CD4-positive, alpha-beta memory T cell (primary cell): ENCODE measurements around the gene PDSS2. TPM values are rescaled to one million over a fixed set of nuclear protein-coding genes. Genes with fewer than 3 reads are reported as not detected.
A peak's percentile ranks its signal among the peaks of the same experiment; 100 is the strongest.
"Not testable (repeated sequence)": the region's sequence is repeated elsewhere in the genome, so short reads cannot be mapped to it uniquely, and the experiment has no call there.

Source experiments
- CTCF ChIA-PET: fragments of 350-600 bp; sonication (Branson Sonifier 250); formaldehyde crosslinking; loops from one replicate; lab custom pipeline; 2021; ENCODE audit warnings: inconsistent platforms; ENCODE audit not compliant: partially characterized antibody; lab: Charles Lee
- POLR2A ChIA-PET: fragments of 350-600 bp; sonication (Branson Sonifier 250); formaldehyde crosslinking; loops from one replicate; lab custom pipeline; 2021; ENCODE audit not compliant: partially characterized antibody; lab: Charles Lee
- DNase-seq, 5 donors: peaks; one replicate each; pipeline versions ENCODE4 v3.0.0 to v3.0.0-alpha.2; 2020 to 2022; ENCODE audit warnings: mixed read lengths in 1 of 5
- H3K27ac ChIP-seq: one replicate; pipeline ENCODE4 v1.7.0; 2013; ENCODE audit warnings: low read depth, low read length
- H3K27me3 ChIP-seq: 2 replicates; pipeline ENCODE4 v1.7.0; 2013; ENCODE audit warnings: mild to moderate bottlenecking, low read length, moderate library complexity; ENCODE audit not compliant: insufficient read depth
- H3K36me3 ChIP-seq: 2 replicates; pipeline ENCODE4 v1.7.0; 2013; ENCODE audit warnings: mild to moderate bottlenecking, low read length, moderate library complexity; ENCODE audit not compliant: insufficient read depth
- H3K4me1 ChIP-seq: 2 replicates; pipeline ENCODE4 v1.7.0; 2013; ENCODE audit warnings: mild to moderate bottlenecking, low read length, moderate library complexity; ENCODE audit not compliant: insufficient read depth
- H3K4me3 ChIP-seq, 2 donors: one replicate each; pipeline ENCODE4 v1.7.0; 2013; ENCODE audit warnings: low read length in 2 of 2, mild to moderate bottlenecking in 1 of 2
- H3K9me3 ChIP-seq, 2 donors: one replicate each; pipeline ENCODE4 v1.7.0; 2013; ENCODE audit warnings: low read length in 2 of 2, control low read depth in 1 of 2; ENCODE audit not compliant: control insufficient read depth in 1 of 2
- H3K27ac Mint-ChIP-seq, 7 donors: one replicate each; pipeline ENCODE4 v1.8.0; 2020 to 2021; ENCODE audit warnings: mixed read lengths in 7 of 7, mild to moderate bottlenecking in 6 of 7, inconsistent platforms in 3 of 7, moderate library complexity in 3 of 7
- H3K27me3 Mint-ChIP-seq, 2 donors: one replicate each; pipeline ENCODE4 v1.8.0; 2020 to 2021; ENCODE audit warnings: mixed read lengths in 2 of 2
- H3K36me3 Mint-ChIP-seq, 2 donors: one replicate each; pipeline ENCODE4 v1.8.0; 2020 to 2021; ENCODE audit warnings: mixed read lengths in 2 of 2, inconsistent platforms in 1 of 2, mild to moderate bottlenecking in 1 of 2
- H3K4me1 Mint-ChIP-seq, 4 donors: one replicate each; pipeline ENCODE4 v1.8.0; 2020 to 2021; ENCODE audit warnings: mixed read lengths in 4 of 4, mild to moderate bottlenecking in 1 of 4
- H3K4me3 Mint-ChIP-seq, 8 donors: one replicate each; pipeline ENCODE4 v1.8.0; 2020 to 2021; ENCODE audit warnings: mixed read lengths in 8 of 8, mild to moderate bottlenecking in 7 of 8, moderate library complexity in 6 of 8, inconsistent platforms in 3 of 8
- H3K9me3 Mint-ChIP-seq, 8 donors: one replicate each; pipeline ENCODE4 v1.8.0; 2020 to 2021; ENCODE audit warnings: mixed read lengths in 8 of 8, mild to moderate bottlenecking in 5 of 8, inconsistent platforms in 3 of 8, moderate library complexity in 1 of 8
- intact Hi-C: fragments of 100-400 bp; cut with micrococcal nuclease; formaldehyde crosslinking; loops from one replicate; pipeline ENCODE4 v1.15.1; 2023
- polyA plus RNA-seq, 2 donors: library from polyadenylated mRNA; unstranded; fragments of 300-500 nt; fragmentation: Illumina TruSeq; gene quantifications; one replicate each; pipeline ENCODE4 v1.2.3, GENCODE V29; 2021
- total RNA-seq, 2 experiments: library from RNA; stranded (reverse); gene quantifications; one replicate each; pipeline ENCODE4 v1.2.3, GENCODE V29; 2021

The PDSS2 gene
- total and polyA plus RNA-seq, 4 experiments from 2014 or later: 10.0 to 14.3 (median 12.2) TPM

DNA sequence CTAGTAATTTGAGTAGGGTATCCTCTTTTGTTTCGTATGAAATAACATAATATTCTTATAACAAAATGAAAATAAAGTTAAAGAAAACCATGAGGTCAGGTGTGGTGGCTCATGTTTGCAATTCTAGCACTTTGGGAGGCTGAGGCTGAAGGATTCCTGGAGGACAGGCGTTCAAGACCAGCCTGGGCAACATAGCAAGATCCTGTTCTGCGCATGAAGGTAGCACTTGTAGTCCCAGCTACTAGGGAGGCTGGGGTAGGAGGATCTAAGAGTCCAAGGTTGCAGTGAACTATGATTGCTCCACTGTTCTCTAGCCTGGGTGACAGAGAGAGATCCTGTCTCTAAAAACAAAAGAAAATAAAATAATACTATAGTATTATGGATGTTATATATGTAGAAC lies 145.6 kb downstream of the PDSS2 start:
- Mint-ChIP-seq H3K27ac (no peak overlapping the region), H3K4me1 (peaks cover 0 to under 1% (median 0%) of the 10 kb centered on the region in 4 donors), H3K27me3 (no peaks in the 10 kb centered on the region), H3K9me3 (no peaks in the 10 kb centered on the region), H3K4me3 (no peak overlapping the region), H3K36me3 (peaks cover 2 to 7% of the 10 kb centered on the region in 2 donors)
- Histone ChIP-seq H3K27me3 (no peaks in the 10 kb centered on the region), H3K4me3 (no peak overlapping the region), H3K36me3 (no peaks in the 10 kb centered on the region), H3K27ac (no peak overlapping the region), H3K9me3 (no peaks in the 10 kb centered on the region), H3K4me1 (no peaks in the 10 kb centered on the region)
- DNase-seq: no peak
- ChIA-PET POLR2A (no interaction called here), CTCF (no interaction called here)
- intact Hi-C loops: no loop called here

DNA sequence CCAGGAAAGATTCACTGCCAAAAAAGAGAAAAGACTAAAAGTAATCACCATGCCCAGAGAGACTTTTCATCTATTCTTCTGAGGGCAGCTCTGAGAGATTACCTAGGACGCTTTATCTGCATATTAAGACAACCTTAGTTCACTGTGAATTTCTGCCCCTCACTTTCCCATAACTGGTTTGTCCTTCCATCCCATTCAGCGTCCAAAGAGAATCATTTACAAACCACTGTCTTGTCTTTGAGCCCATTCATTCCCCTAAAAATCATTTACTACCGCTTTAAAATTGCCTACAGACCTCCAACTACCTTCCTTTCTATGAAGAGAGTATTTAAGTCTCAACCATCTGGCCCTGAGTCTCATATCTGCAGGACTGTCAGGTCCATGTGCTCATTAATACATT lies 149.0 kb downstream of the PDSS2 start:
- H3K27me3 ChIP-seq: no peaks in the 10 kb centered on the region

DNA sequence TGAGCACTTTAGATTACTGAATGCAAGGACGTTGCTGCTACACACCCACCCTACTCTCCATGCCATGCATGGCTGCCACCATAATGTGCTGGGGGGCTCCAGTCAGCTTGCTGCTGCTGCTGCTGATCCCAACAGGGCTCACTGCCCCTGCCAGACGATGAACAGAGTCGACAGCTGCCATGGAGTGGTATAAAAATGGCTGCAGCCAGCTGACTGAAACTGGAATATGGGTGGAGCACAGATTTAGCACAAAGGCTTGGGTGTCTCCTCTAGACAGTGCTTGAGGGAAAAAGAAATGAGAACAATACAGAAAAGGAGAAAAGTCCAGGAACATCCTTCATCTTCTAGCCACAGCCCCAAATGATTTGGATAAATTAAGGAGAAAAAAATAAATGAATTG lies 150.7 kb downstream of the PDSS2 start:
- intact Hi-C loops: no loop called here
- POLR2A ChIA-PET: no interaction called here

More for the DNA sequence above, 149.0 kb downstream of the PDSS2 start:
- Mint-ChIP-seq H3K9me3 (no peaks in the 10 kb centered on the region), H3K27ac (no peak overlapping the region), H3K4me1 (peaks cover 0 to 6% (median 0%) of the 10 kb centered on the region in 4 donors), H3K36me3 (peaks cover 2 to 14% of the 10 kb centered on the region in 2 donors), H3K4me3 (no peak overlapping the region), H3K27me3 (no peaks in the 10 kb centered on the region)
- H3K27ac ChIP-seq: no peak overlapping the region
- CTCF ChIA-PET: no interaction called here
- no peak overlapping the region for H3K4me3 ChIP-seq
- no peaks in the 10 kb centered on the region for H3K4me1 ChIP-seq
- no peaks in the 10 kb centered on the region for H3K36me3 ChIP-seq
- H3K9me3 ChIP-seq: no peaks in the 10 kb centered on the region
- DNase-seq: no peak
- POLR2A ChIA-PET: no interaction called here
- intact Hi-C loops: no loop called here

DNA sequence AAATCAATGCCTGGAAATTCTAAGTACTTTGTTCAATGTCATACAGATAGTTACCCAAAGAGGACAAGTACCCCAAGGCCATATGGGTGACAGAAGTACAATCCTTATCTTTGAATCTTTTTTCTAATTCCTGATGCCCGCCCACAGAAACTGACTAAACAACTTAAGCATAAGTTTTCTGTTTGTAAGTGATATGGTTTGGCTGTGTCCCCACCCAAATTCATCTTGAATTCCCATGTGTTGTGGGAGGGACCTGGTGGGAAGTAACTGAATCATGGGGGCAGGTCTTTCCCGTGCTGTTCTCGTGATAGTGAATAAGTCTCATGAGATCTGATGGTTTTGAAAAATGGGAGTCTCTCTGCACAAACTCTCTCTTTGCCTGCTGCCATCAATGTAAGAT lies 153.4 kb downstream of the PDSS2 start:
- intact Hi-C loops, H3K4me1 Mint-ChIP-seq, CTCF ChIA-PET, H3K4me1 ChIP-seq, H3K27ac Mint-ChIP-seq, H3K9me3 Mint-ChIP-seq, DNase-seq, H3K27ac ChIP-seq, POLR2A ChIA-PET, H3K4me3 ChIP-seq, H3K9me3 ChIP-seq, H3K4me3 Mint-ChIP-seq, H3K27me3 ChIP-seq, H3K36me3 ChIP-seq, H3K27me3 Mint-ChIP-seq: not testable (repeated sequence)
- H3K36me3 Mint-ChIP-seq: peaks cover 0 to 14% of the 10 kb centered on the region in 2 donors

More for the DNA sequence above, 150.7 kb downstream of the PDSS2 start:
- Histone ChIP-seq H3K36me3 (no peaks in the 10 kb centered on the region), H3K4me3 (no peak overlapping the region), H3K9me3 (no peaks in the 10 kb centered on the region), H3K27me3 (no peaks in the 10 kb centered on the region), H3K4me1 (no peaks in the 10 kb centered on the region), H3K27ac (no peak overlapping the region)
- no peak overlapping the region for H3K4me3 Mint-ChIP-seq
- H3K27ac Mint-ChIP-seq: peak overlapping the region in 1 of 7 donors; percentile 21
- no peak for DNase-seq
- H3K36me3 Mint-ChIP-seq: peaks cover 2 to 14% of the 10 kb centered on the region in 2 donors
- H3K4me1 Mint-ChIP-seq: peaks cover 0 to 8% (median 0%) of the 10 kb centered on the region in 4 donors
- H3K27me3 Mint-ChIP-seq: no peaks in the 10 kb centered on the region
- H3K9me3 Mint-ChIP-seq: peaks cover 0 to 2% (median 0%) of the 10 kb centered on the region in 8 donors
- CTCF ChIA-PET: no interaction called here

DNA sequence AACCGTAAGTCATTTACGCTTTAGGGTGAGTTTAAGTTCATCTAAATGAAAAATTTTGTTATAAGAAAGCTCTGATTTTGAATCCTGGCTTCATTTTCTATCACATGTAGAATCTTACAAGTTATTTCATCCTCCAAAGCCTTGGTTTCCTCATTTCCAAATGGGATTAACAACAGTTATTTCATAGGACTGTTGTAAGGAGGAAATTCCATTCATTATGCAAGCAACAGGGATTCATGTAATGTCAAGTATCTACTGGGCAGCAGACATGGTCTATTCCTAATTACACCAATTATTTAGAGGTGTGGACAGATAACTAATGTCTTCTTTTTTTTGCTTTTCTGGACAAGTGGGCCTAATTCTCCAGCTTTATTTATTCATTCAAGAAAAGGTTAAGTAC lies 154.0 kb downstream of the PDSS2 start:
- ChIA-PET POLR2A (no interaction called here), CTCF (no interaction called here)
- intact Hi-C loops: no loop called here
- Mint-ChIP-seq H3K9me3 (peaks cover 0 to 2% (median 0%) of the 10 kb centered on the region in 8 donors), H3K27me3 (no peaks in the 10 kb centered on the region), H3K4me1 (peaks cover 0 to 8% (median 2%) of the 10 kb centered on the region in 4 donors), H3K27ac (no peak overlapping the region), H3K4me3 (no peak overlapping the region), H3K36me3 (peaks cover 0 to 11% of the 10 kb centered on the region in 2 donors)
- no peak for DNase-seq
- Histone ChIP-seq H3K9me3 (no peaks in the 10 kb centered on the region), H3K36me3 (no peaks in the 10 kb centered on the region), H3K4me1 (no peaks in the 10 kb centered on the region), H3K27me3 (no peaks in the 10 kb centered on the region), H3K27ac (no peak overlapping the region), H3K4me3 (no peak overlapping the region)

DNA sequence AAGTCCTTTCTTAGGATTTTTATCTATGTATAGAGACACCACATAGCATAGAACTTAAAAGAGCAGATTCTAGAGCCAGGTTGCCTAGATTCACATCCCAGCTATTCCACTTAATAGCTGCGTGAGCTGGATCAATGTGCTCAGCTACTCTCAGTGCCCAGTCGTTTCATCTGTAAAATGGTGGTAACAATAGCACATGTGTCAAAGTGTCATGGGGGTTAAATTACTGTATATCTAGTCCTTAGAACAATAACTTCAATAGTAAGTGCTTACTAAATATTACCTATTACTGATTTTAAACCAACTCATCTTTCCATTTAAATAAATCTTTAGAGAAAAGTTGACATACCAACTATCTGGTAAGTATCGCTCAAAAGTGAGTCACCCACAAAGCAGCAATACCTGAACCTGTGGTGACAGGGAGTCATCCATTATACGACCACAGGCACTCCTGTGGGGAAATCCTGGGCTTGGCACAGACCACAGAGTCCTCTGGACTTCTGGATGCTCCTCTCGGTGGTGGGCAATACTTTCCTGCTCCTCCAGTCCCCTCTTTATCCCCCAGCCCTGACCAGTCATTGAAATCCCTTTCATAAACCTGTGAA lies 154.8 kb downstream of the PDSS2 start:
- Histone ChIP-seq H3K4me1 (no peaks in the 10 kb centered on the region), H3K9me3 (no peaks in the 10 kb centered on the region), H3K27me3 (no peaks in the 10 kb centered on the region), H3K4me3 (no peak overlapping the region), H3K36me3 (no peaks in the 10 kb centered on the region), H3K27ac (no peak overlapping the region)
- Mint-ChIP-seq H3K9me3 (peaks cover 0 to 2% (median 0%) of the 10 kb centered on the region in 8 donors), H3K27me3 (no peaks in the 10 kb centered on the region), H3K4me1 (peaks cover 0 to 8% (median 2%) of the 10 kb centered on the region in 4 donors), H3K36me3 (peaks cover 0 to 9% of the 10 kb centered on the region in 2 donors), H3K27ac (peak overlapping the region in 1 of 7 donors; percentile 59), H3K4me3 (no peak overlapping the region)
- no peak for DNase-seq
- intact Hi-C loops: no loop called here
- ChIA-PET POLR2A (no interaction called here), CTCF (interaction anchor here (2.1 kb wide), 1 partner anchor 14 kb away, joined by 6 read pairs; no protein-coding TSS in a partner anchor)

DNA sequence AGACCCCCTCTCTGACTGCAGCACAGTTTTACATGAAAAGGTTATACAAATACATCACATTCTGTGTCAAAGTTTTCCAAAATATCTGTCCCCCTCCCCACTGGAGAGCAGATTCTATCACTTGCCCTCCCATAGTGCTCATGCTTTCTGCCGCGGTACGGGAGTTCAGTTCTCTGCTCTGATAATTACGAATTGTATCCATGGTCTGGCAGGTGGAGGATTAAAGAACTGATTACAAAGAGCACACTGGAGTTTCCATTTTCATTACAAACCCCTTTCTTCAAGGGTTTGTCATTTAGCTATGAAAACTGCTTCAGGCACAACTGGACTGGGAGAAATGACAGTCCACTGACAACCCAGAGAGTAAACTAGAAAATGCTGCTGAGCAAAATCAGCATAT lies 166.0 kb downstream of the PDSS2 start:
- no peaks in the 10 kb centered on the region for H3K27me3 Mint-ChIP-seq
- no peaks in the 10 kb centered on the region for H3K27me3 ChIP-seq
- H3K36me3 Mint-ChIP-seq: peaks cover 0 to 7% of the 10 kb centered on the region in 2 donors
- no peaks in the 10 kb centered on the region for H3K9me3 ChIP-seq
- CTCF ChIA-PET: no interaction called here
- H3K36me3 ChIP-seq: no peaks in the 10 kb centered on the region
- H3K9me3 Mint-ChIP-seq: no peaks in the 10 kb centered on the region
- no peak for DNase-seq
- H3K4me1 Mint-ChIP-seq: peaks cover 0 to 10% (median 2%) of the 10 kb centered on the region in 4 donors
- no peak overlapping the region for H3K4me3 ChIP-seq
- POLR2A ChIA-PET: no interaction called here
- intact Hi-C loops: no loop called here
- no peak overlapping the region for H3K27ac ChIP-seq
- H3K4me1 ChIP-seq: no peaks in the 10 kb centered on the region
- H3K4me3 Mint-ChIP-seq: no peak overlapping the region
- H3K27ac Mint-ChIP-seq: no peak overlapping the region
